Measurements from ENCODE around the gene MPST.
"Not testable (repeated sequence)": the region's sequence is repeated elsewhere in the genome, so short reads cannot be mapped to it uniquely, and the experiment has no call there.

MPST gene

GRCh38 chr22:37019309-37020191, at the start of gene MPST, which contains the start of gene TST:
TSS of gene MPST (plus strand) at chr22:37019742. CDS start at chr22:37019837, 95 bp downstream.
TSS of gene TST (minus strand) at chr22:37019447. CDS start at chr22:37018732, 715 bp downstream.
- no peak for FAIRE-seq
- DNase-seq (ENCODE audit: insufficient read length, low spot score) = peak; percentile 59

- DNase-seq (ENCODE audit: insufficient read length, low spot score) = no peak
- FAIRE-seq = no peak
Measured at GRCh38 chr22:36971341-36972125, 48.0 kb upstream of the MPST start.

GRCh38 chr22:36976606-36977005, 42.9 kb upstream of the MPST start:
- DNase-seq (ENCODE audit: insufficient read length, low spot score) (no peak), FAIRE-seq (no peak)

GRCh38 chr22:36977401-36977861, 42.1 kb upstream of the MPST start:
- DNase-seq (ENCODE audit: insufficient read length, low spot score) (no peak), FAIRE-seq (no peak)

- FAIRE-seq (peak; percentile 42), DNase-seq (ENCODE audit: insufficient read length, low spot score) (peak; percentile 88)
Measured at GRCh38 chr22:36977947-36978660, 41.4 kb upstream of the MPST start.

GRCh38 chr22:36979016-36979910, 40.3 kb upstream of the MPST start:
- no peak for FAIRE-seq
- DNase-seq (ENCODE audit: insufficient read length, low spot score) = no peak

GRCh38 chr22:36981247-36981775, 38.2 kb upstream of the MPST start:
- no peak for FAIRE-seq

GRCh38 chr22:36982136-36982535, 37.4 kb upstream of the MPST start:
- FAIRE-seq (no peak), DNase-seq (ENCODE audit: insufficient read length, low spot score) (no peak)

More at GRCh38 chr22:36981247-36981775, 38.2 kb upstream of the MPST start:
- no peak for DNase-seq (ENCODE audit: insufficient read length, low spot score)

GRCh38 chr22:36985211-36985889, 34.2 kb upstream of the MPST start:
- DNase-seq (ENCODE audit: insufficient read length, low spot score) (no peak), FAIRE-seq (no peak)

GRCh38 chr22:36986242-36986821, 33.2 kb upstream of the MPST start:
- no peak for DNase-seq (ENCODE audit: insufficient read length, low spot score)
- no peak for FAIRE-seq

- DNase-seq (ENCODE audit: insufficient read length, low spot score) (no peak), FAIRE-seq (no peak)
Measured at GRCh38 chr22:36988075-36988832, 31.3 kb upstream of the MPST start.

- not testable (repeated sequence) for DNase-seq (ENCODE audit: insufficient read length, low spot score); FAIRE-seq
Measured at GRCh38 chr22:36989012-36989411, 30.5 kb upstream of the MPST start.

- no peak for FAIRE-seq
Measured at GRCh38 chr22:36990457-36990856, 29.1 kb upstream of the MPST start.

GRCh38 chr22:36991206-36991605, 28.3 kb upstream of the MPST start:
- no peak for DNase-seq (ENCODE audit: insufficient read length, low spot score)
- no peak for FAIRE-seq

More at GRCh38 chr22:36990457-36990856, 29.1 kb upstream of the MPST start:
- no peak for DNase-seq (ENCODE audit: insufficient read length, low spot score)

GRCh38 chr22:36997746-36998145, 21.8 kb upstream of the MPST start:
- FAIRE-seq (no peak), DNase-seq (ENCODE audit: insufficient read length, low spot score) (no peak)

GRCh38 chr22:36998620-36999351, 20.8 kb upstream of the MPST start:
- no peak for DNase-seq (ENCODE audit: insufficient read length, low spot score)
- FAIRE-seq = no peak

- FAIRE-seq = no peak
Measured at GRCh38 chr22:36999463-36999862, 20.1 kb upstream of the MPST start.

More at GRCh38 chr22:36999463-36999862, 20.1 kb upstream of the MPST start:
- peak; percentile 21 for DNase-seq (ENCODE audit: insufficient read length, low spot score)

Measured in HTR-8/SVneo (cell line).